IMR-90 (cell line): ENCODE data around the gene FRMD5.
A peak's percentile ranks its signal among the peaks of the same experiment; 100 is the strongest.

Experiments used
- FOS ChIP-seq: fragments of 150-350 bp; IDR thresholded peaks from 2 replicates; pipeline ENCODE4 v1.6.1; 2016; ENCODE audit warnings: low read depth, low read length
- MAZ ChIP-seq: IDR thresholded peaks from 2 replicates; pipeline ENCODE4 v1.6.1; 2012; ENCODE audit warnings: low read depth, mild to moderate bottlenecking, low read length, improper control_type of control experiment, moderate library complexity, borderline replicate concordance
- MXI1 ChIP-seq: IDR thresholded peaks from 2 replicates; pipeline ENCODE4 v1.6.1; 2012; ENCODE audit warnings: low read depth, mild to moderate bottlenecking, low read length, moderate library complexity, borderline replicate concordance
- RAD21 ChIP-seq: IDR thresholded peaks from 2 replicates; pipeline ENCODE4 v1.6.1; 2012; ENCODE audit warnings: low read length, improper control_type of control experiment
- RCOR1 ChIP-seq: IDR thresholded peaks from 2 replicates; pipeline ENCODE4 v1.6.1; 2012; ENCODE audit warnings: mild to moderate bottlenecking, low read length, improper control_type of control experiment; ENCODE audit not compliant: insufficient replicate concordance
- SMC3 ChIP-seq: fragments of 150-350 bp; IDR thresholded peaks from 2 replicates; pipeline ENCODE4 v1.6.1; 2016; ENCODE audit warnings: low read depth, mild to moderate bottlenecking, antibody characterized with exemption, low read length, moderate library complexity
- TF ChIP-seq, protein P1 (sequence below): conservative IDR thresholded peaks from 2 replicates; pipeline ENCODE4 v1.5.1; 2012; ENCODE audit warnings: mild to moderate bottlenecking, low read depth, low read length, improper control_type of control experiment
- TF ChIP-seq, protein P2 (sequence below): fragments of 150-350 bp; IDR thresholded peaks from 2 replicates; pipeline ENCODE4 v1.6.1; 2017; ENCODE audit warnings: mild to moderate bottlenecking, antibody characterized with exemption, low read length, low read depth

DNA sequence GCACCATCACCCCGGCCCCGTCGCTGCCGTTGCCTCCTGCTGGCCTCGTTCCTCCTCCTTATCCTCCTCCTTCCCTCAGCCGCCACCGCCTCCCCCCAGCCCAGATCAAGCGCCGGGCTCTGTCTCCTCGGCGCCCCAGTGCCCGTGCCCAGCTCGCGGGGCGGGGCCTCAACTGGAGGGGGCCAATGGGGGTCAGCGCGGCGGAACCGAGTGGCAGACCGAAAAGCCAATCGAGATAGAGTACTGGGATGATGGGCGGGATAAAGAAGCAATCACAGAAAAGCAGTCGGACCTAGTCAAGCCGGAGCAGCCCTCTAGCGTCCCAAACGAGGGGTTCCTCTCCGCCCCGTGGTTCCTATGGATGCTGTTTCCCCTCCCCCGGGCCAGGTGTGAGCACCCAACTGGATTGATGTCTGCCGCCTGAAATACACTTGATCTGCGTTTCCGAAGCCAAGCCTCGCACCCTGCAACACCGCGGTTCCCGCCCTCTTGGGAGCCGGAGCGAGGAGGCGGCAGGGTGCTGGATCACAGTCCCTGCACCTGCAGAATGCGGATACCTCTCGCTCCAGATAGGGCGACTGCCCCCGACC is at the start of gene FRMD5:
- TF ChIP-seq, protein P1, sequence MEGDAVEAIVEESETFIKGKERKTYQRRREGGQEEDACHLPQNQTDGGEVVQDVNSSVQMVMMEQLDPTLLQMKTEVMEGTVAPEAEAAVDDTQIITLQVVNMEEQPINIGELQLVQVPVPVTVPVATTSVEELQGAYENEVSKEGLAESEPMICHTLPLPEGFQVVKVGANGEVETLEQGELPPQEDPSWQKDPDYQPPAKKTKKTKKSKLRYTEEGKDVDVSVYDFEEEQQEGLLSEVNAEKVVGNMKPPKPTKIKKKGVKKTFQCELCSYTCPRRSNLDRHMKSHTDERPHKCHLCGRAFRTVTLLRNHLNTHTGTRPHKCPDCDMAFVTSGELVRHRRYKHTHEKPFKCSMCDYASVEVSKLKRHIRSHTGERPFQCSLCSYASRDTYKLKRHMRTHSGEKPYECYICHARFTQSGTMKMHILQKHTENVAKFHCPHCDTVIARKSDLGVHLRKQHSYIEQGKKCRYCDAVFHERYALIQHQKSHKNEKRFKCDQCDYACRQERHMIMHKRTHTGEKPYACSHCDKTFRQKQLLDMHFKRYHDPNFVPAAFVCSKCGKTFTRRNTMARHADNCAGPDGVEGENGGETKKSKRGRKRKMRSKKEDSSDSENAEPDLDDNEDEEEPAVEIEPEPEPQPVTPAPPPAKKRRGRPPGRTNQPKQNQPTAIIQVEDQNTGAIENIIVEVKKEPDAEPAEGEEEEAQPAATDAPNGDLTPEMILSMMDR: peak; percentile 52
- TF ChIP-seq RAD21: peak; percentile 14; the same call in 1 of the 2 replicates
- TF ChIP-seq SMC3: 0 out of 2 replicates have a peak, but pooled peaks have one; percentile 12
- no peak for TF ChIP-seq MXI1
- no peak; the same call in 1 of the 2 replicates for TF ChIP-seq MAZ
- TF ChIP-seq, protein P2, sequence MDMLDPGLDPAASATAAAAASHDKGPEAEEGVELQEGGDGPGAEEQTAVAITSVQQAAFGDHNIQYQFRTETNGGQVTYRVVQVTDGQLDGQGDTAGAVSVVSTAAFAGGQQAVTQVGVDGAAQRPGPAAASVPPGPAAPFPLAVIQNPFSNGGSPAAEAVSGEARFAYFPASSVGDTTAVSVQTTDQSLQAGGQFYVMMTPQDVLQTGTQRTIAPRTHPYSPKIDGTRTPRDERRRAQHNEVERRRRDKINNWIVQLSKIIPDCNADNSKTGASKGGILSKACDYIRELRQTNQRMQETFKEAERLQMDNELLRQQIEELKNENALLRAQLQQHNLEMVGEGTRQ: no peak
- peak; percentile 39; the same call in 1 of the 2 replicates for TF ChIP-seq FOS
- TF ChIP-seq RCOR1: no peak
